GM12873 (cell line): ENCODE measurements around the gene POLR3GL.

ENCODE experiments used
- TF ChIP-seq, protein P1 (sequence below): IDR thresholded peaks from 2 replicates; pipeline ENCODE4 v1.5.1; 2012; ENCODE audit warnings: low read depth, mild to moderate bottlenecking, moderate library complexity, low read length, control low read depth; ENCODE audit not compliant: insufficient read depth; ENCODE audit errors: missing control alignments

POLR3GL gene

DNA sequence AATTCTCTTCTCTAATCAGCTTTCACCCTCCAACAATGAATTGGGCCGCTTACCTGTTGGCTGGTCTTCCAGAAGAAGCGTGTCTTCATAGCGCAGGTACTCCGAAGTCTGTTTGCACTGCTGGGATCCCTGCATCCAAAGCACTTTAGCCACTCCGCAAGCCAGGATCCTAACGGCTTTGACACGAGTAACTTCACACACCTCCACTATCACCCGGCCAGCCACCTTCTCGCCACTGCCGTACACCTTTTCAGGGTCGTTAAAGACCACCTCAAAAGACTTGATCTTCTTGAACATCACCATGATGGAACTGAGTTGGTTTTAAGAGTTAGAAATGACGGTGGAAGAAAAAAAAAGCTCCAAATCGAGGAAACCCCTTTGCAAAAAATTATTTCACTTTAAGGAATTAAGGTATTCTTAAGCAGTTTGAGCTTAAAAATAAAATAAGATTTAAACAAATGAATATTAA is 31.5 kb downstream of the POLR3GL start:
- TF ChIP-seq, protein P1, sequence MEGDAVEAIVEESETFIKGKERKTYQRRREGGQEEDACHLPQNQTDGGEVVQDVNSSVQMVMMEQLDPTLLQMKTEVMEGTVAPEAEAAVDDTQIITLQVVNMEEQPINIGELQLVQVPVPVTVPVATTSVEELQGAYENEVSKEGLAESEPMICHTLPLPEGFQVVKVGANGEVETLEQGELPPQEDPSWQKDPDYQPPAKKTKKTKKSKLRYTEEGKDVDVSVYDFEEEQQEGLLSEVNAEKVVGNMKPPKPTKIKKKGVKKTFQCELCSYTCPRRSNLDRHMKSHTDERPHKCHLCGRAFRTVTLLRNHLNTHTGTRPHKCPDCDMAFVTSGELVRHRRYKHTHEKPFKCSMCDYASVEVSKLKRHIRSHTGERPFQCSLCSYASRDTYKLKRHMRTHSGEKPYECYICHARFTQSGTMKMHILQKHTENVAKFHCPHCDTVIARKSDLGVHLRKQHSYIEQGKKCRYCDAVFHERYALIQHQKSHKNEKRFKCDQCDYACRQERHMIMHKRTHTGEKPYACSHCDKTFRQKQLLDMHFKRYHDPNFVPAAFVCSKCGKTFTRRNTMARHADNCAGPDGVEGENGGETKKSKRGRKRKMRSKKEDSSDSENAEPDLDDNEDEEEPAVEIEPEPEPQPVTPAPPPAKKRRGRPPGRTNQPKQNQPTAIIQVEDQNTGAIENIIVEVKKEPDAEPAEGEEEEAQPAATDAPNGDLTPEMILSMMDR, result no peak

DNA sequence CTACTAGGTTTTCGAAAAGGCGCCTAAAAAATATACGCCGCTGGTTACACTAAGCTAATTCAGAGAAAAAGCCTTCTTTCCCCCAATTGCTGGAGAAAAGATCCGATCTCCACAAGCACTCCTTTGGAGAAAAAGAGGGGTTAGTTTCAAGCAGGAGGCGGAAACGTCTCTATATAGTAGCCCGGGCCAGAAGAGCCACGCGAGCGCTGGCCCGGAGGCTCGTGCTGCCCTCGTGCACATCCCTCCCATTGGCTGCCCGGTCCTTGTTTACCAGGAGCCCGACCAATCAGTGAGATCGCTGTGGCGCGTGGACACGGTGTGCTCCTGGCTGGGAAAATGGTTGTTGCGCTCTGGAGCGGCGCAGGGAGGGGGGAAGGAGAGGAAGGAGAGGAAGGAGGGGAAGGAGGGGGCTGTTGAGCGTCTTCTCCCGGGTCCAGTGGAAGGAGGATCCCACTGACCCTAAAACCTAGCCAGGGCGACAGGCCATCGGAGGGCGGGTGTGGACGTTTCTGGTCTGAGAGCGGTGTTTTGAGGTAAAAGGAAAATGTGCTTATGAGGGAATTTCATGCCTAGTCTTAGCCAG is 32.0 kb downstream of the POLR3GL start, which contains the start of gene TXNIP:
TXNIP (minus strand) TSS at position 147 of the 583 bp plus-strand sequence. CDS start 313 bp downstream, outside the sequence.
- TF ChIP-seq, protein P1, result no peak

DNA sequence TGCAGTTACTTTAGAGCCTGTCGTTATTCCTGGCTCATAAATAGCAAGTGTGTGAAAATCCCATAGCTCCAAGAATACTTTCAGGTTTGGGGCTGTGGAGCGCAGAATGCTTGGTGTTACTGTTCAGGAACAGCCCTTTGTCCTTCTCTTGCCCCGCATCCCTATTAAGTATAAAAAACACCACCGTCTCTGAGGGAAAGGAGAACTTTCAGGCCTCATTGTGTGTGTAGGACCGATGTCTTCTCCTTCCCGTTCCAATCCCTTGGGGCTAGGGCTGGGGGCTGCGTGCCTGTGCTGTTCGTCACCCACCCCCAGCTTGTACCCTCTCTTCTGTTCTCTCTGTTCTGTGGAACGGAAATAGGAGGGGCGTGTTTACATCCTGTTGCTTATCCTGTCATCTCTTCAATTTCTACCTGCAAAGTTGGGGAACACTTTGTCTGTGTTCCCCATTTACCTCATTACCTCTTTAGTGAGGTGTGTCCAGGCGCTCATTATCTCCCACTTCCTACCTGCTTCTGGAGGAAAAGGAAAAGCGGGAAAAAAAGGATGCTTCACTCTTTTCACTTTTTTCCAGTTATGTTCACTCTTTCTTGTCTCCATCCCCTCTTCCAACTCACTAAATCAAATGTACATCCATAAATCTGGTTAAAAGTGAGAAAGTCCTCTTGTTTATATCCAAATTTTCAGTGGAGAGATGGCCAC is 32.7 kb downstream of the POLR3GL start:
- TF ChIP-seq, protein P1, result no peak

DNA sequence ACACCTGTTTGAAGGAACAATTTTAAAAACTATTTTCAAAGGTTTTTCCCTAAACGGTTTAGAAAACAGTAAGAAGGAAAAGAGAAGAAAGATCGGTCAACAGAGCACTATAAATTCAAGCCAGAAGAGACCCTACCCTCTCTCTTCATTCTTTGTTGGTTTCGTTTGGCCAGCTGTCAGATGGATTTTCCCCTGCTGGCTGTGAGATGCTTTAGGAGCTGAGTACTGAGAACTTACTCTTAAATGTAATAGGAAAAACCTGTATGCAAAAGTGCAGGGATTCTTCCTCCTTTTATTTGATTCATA is 33.2 kb downstream of the POLR3GL start:
- TF ChIP-seq, protein P1, result no peak

DNA sequence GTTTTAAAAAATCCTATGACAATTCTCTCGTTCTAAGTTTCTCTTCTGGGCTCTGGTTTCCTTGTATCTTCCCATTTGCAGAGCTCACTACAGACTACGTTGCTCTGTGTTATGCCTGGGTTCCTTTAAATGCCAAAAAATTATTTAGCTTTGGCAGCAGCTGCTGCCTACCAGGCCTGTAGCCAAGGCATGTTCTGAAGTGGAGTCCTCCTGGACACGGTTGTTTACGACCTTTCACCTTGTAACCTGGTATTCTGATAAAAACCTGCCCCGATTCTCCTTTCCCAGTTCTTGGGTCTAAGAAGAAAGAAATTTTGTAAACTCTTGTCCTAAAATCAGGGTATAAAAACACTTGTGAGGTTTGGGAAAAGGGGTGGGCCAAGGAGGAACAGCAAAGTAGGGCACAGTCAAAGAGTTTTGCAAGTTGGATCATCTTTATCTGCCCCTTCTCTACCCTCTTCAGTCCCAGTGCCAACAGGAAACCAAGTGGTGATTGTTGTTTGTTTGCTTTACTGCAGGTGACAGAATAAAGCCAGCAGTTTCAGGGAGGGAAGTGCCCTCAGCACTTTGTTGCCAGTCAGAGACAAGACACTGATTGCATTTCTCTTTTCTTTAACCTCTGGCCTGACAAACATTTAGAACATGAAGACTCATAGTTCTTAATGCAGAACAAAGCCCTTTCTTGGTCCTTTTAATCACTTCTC is 35.0 kb downstream of the POLR3GL start:
- TF ChIP-seq, protein P1, result no peak

DNA sequence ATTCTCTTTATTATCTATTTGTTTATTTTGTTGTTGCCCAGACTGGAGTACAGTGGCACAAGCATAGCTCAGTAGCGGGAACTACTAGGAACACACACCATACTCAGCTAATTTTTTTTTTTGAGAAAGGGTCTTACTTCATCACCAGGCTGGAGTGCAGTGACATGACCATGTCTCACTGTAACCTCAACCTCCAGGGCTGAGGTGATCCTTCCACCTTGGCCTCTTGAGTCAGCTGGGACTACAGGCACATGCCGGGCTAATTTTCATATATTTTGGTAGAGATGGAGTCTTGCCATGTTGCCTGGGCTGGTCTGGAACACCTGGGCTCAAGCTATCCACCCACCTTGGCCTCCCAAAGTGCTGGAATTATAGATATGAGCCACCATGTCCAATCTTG is 37.2 kb downstream of the POLR3GL start:
- TF ChIP-seq, protein P1, result no peak

DNA sequence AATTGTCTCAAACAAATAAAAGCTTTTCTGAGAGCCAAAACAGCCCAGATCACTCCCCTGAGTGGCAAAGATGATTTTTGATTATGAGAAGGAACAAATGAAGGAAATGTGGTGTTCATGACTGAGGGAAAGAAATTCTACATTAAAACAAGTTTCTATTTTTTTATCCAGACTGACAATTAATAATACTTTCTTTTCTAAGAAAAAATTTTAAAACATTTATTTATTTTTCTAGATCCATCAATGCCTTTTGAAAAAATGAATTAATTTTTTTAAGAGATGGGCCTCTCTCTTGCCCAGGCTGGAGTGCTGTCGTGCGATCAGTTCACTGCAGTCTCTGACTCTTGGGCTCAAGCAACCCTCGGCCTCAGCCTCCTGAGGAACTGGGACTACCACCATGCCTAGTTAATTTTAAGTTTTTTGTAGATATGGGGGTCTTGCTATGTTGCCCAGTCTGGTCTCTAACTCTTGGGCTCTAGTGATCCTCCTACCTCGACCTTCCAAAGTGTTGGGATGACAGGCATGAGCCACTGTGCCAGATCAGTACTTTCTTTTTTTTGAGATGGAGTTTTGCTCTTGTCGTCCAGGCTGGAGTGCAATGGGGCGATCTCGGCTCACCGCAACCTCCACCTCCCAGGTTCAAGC is 43.1 kb downstream of the POLR3GL start:
- TF ChIP-seq, protein P1, result no peak
